Measurements from ENCODE around the gene MMP19. TPM values are rescaled to one million over a fixed set of nuclear protein-coding genes. Genes with fewer than 3 reads are reported as not detected.

Gene MMP19
- total and polyA plus RNA-seq, 2 of the 4 experiments (the other 2 are of a cell fraction), result 9.9 to 34.7 TPM

GRCh38 chr12:55831447-55831815, 11.3 kb downstream of the MMP19 start:
- H3K27ac ChIP-seq (ENCODE audit: insufficient read depth, low read length), result peak overlapping the region; percentile 53; the same call in 1 of the 2 replicates
- no CpG with 5 or more reads among the region's 1 CpG for WGBS, 2 experiments (ENCODE audit: extremely low coverage in 2 of 2, insufficient read length in 1 of 2)
- peak overlapping the region; percentile 75 for H3K9ac ChIP-seq (ENCODE audit: low read depth, low read length)
- H3K14ac ChIP-seq (replicated peaks; ENCODE audit: low read depth, low read length), result peak overlapping the region; percentile 66
- H2BK15ac ChIP-seq (ENCODE audit: low read depth, low read length), result no peak overlapping the region; the same call in 2 of the 3 replicates
- H3K79me1 ChIP-seq (ENCODE audit: low read depth in 1 of 2, low read length in 2 of 2), result peaks cover 21 to 58% of the 10 kb centered on the region in 2 experiments
- DNase-seq (no peak), ATAC-seq (ENCODE audit: low read depth) (no peak)
- H3K4me1 ChIP-seq (ENCODE audit: control insufficient read depth, insufficient read depth, low read length), result peaks cover 14% of the 10 kb centered on the region; the same call in 1 of the 2 replicates
- H3K4ac ChIP-seq (ENCODE audit: low read depth, low read length), result peak overlapping the region; percentile 66
- H3K9me1 ChIP-seq (ENCODE audit: insufficient read depth, low read length), result peaks cover 13% of the 10 kb centered on the region; the same call in 1 of the 2 replicates
- POLR2A ChIA-PET (ENCODE audit: unreplicated experiment), result interaction anchor here (0.8 to 2.9 kb wide), 3 partner anchors 14 to 19 kb away, joined by 3 to 19 read pairs (median 4); partner anchors contain the start of genes ORMDL2 and SARNP
- H4K20me1 ChIP-seq (ENCODE audit: insufficient read depth, low read length), result no peaks in the 10 kb centered on the region
- peak overlapping the region; percentile 70 to 96 for H4K8ac ChIP-seq (ENCODE audit: low read depth in 2 of 2, low read length in 2 of 2)
- BruUV-seq (replicated peaks), result no TSS peak
- no peak overlapping the region for H2BK5ac ChIP-seq (ENCODE audit: low read depth, low read length, poor library complexity, severe bottlenecking)
- peak overlapping the region; percentile 53; the same call in 1 of the 2 replicates for H4K91ac ChIP-seq (ENCODE audit: insufficient read depth, low read depth, low read length)
- peak overlapping the region; percentile 65 for H2AK5ac ChIP-seq (ENCODE audit: low read depth, low read length)
- in situ Hi-C loops (cut with MboI; ENCODE audit: low sequenced_read_pairs) (no loop called here), dilution Hi-C loops (cut with HindIII; ENCODE audit: low sequenced_read_pairs, unreplicated experiment) (no loop called here), intact Hi-C loops (cut with micrococcal nuclease) (no loop called here)
- peak overlapping the region; percentile 90 for H2AFZ ChIP-seq (replicated peaks; ENCODE audit: low read length, poor library complexity)
- H2BK120ac ChIP-seq (ENCODE audit: low read depth, low read length), result no peak overlapping the region
- peak overlapping the region; percentile 58; the same call in 1 of the 2 replicates for H3K56ac ChIP-seq (ENCODE audit: extremely low read depth, insufficient read depth, low read length)
- H3K36me3 ChIP-seq (ENCODE audit: control insufficient read depth, insufficient read depth, low read length), result peaks cover 16% of the 10 kb centered on the region
- H3K4me3 ChIP-seq (ENCODE audit: insufficient read depth, low read depth, low read length), result peak overlapping the region; percentile 78
- H2BK20ac ChIP-seq (ENCODE audit: low read depth, low read length), result no peak overlapping the region
- CTCF ChIA-PET, result interaction anchor here (0.9 to 1.0 kb wide), 2 partner anchors 95 to 99 kb away, joined by 3 read pairs; no protein-coding TSS in a partner anchor
- peak overlapping the region; percentile 82 for H3K4me2 ChIP-seq (ENCODE audit: low read depth, low read length)
- peak overlapping the region; percentile 46; the same call in 1 of the 2 replicates for H3K23ac ChIP-seq (ENCODE audit: low read depth, low read length)
- H3K9me3 ChIP-seq (ENCODE audit: control insufficient read depth, insufficient read depth, low read length), result no peaks in the 10 kb centered on the region
- H3K27me3 ChIP-seq (ENCODE audit: control insufficient read depth, insufficient read depth, low read length), result no peaks in the 10 kb centered on the region
- no peak overlapping the region; the same call in 1 of the 2 replicates for H3K18ac ChIP-seq (ENCODE audit: low read depth, low read length)
- peak overlapping the region; percentile 95 for H2AK9ac ChIP-seq (replicated peaks; ENCODE audit: low read depth, low read length, poor library complexity)
- peak overlapping the region; percentile 48 for H4K5ac ChIP-seq (ENCODE audit: low read depth, low read length)
- no peak for TF ChIP-seq NFE2L2 (IDR thresholded peaks at IDR 0.05; ENCODE audit: low read depth, low read length)
- TF ChIP-seq MAFK (IDR thresholded peaks at IDR 0.05; ENCODE audit: low read depth, low read length), result no peak
- no peak for TF ChIP-seq MXI1 (IDR thresholded peaks at IDR 0.05; ENCODE audit: borderline replicate concordance, low read depth, low read length)
- no peak for TF ChIP-seq RAD21 (IDR thresholded peaks at IDR 0.05; ENCODE audit: low read length)
